Fibroblast of upper back skin (primary cell): ENCODE results near the gene DLX2.

ENCODE experiments used
- DNase-seq: peaks from one replicate; pipeline ENCODE4 v3.0.0-alpha.2; 2013

The DLX2 gene

DNA sequence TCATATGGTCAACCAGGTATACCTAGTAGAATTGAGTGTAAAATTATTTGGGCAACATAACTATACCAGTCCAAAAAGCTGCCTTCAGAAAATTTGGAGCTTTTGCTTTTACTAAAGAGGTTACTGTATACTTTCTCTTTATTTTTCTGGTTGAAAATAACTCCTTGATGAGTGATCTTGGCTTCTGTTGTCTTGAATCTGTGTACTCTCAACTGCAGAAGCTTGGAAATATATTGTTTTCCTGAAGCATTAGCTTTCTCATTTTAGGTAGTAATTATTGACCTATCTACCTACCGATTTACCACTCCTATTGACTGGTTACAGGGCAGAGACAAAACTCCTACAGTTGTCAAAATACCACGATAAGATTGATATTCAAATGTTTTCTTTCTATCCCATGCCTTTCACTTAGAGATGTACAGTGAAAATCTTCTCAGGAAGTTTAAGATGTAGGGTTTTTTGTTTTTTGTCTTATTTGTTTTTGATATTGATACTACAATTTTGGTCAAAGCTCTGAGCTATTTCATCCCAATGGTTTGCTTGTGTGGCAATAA lies 53.1 kb downstream of the DLX2 start:
- DNase-seq = no peak
